Loucy (cell line): ENCODE measurements around the gene KLF18.

Experiments
- CTCF ChIP-seq: fragments of 200-600 bp; sonication (generic); conservative IDR thresholded peaks from 2 replicates; pipeline ENCODE4 v1.5.1; 2014; ENCODE audit warnings: mild to moderate bottlenecking, antibody characterized with exemption, low read length
- EZH2phosphoT487 ChIP-seq: fragments of 200-600 bp; IDR thresholded peaks from 2 replicates; pipeline ENCODE4 v1.6.1; 2018; ENCODE audit warnings: antibody characterized with exemption, mild to moderate bottlenecking, moderate library complexity, borderline replicate concordance

GRCh38 chr1:44105810-44106209 is 35.6 kb downstream of the KLF18 start:
- TF ChIP-seq CTCF, result no peak
- no peak for TF ChIP-seq EZH2phosphoT487
